HepG2 (cell line): ENCODE measurements around the gene HSPA1B. TPM values are rescaled to one million over a fixed set of nuclear protein-coding genes. Genes with fewer than 3 reads are reported as not detected.

Experiments
- EEA1 ChIP-seq: sonication (generic); formaldehyde crosslinking; IDR thresholded peaks from 2 replicates; pipeline ENCODE4 v1.5.1; 2020; ENCODE audit warnings: mild to moderate bottlenecking, missing genetic modification reagents, borderline replicate concordance
- HMGA1 ChIP-seq: sonication (generic); formaldehyde crosslinking; conservative IDR thresholded peaks from 2 replicates; pipeline ENCODE4 v1.4.0; 2020; ENCODE audit warnings: missing genetic modification reagents
- IRX3 ChIP-seq: sonication (generic); formaldehyde crosslinking; IDR thresholded peaks from 2 replicates; pipeline ENCODE4 v1.8.1; 2023; ENCODE audit warnings: mild to moderate bottlenecking, low read depth, missing genetic modification reagents, borderline replicate concordance
- KLF13 ChIP-seq: sonication (generic); formaldehyde crosslinking; IDR thresholded peaks from 2 replicates; pipeline ENCODE4 v1.4.0; 2020; ENCODE audit warnings: mild to moderate bottlenecking, missing genetic modification reagents
- KLF16 ChIP-seq, 2 experiments: sonication (generic) in 1 of 2; formaldehyde crosslinking in 1 of 2; IDR thresholded peaks; 2 replicates each; pipeline versions ENCODE4 v1.6.1 to v1.8.0; 2016 to 2023; ENCODE audit warnings: missing genetic modification reagents in 2 of 2, missing compliant biosample characterization in 1 of 2
- KLF9 ChIP-seq: IDR thresholded peaks from 2 replicates; pipeline ENCODE4 v1.6.1; 2016; ENCODE audit warnings: low read depth
- LCORL ChIP-seq, 2 experiments: fragments of 450-650 bp in 1 of 2; sonication (generic) in 1 of 2; formaldehyde crosslinking in 1 of 2; IDR thresholded peaks; 2 replicates each; pipeline versions ENCODE4 v1.5.0 to v1.6.1; 2017 to 2020; ENCODE audit warnings: antibody characterized with exemption in 1 of 2, missing genetic modification reagents in 1 of 2
- MNT ChIP-seq: fragments of 450-650 bp; IDR thresholded peaks from 2 replicates; pipeline ENCODE4 v1.6.1; 2016
- NFE2L1 ChIP-seq: sonication (generic); formaldehyde crosslinking; IDR thresholded peaks from 2 replicates; pipeline ENCODE4 v1.4.0; 2020; ENCODE audit warnings: missing genetic modification reagents, mild to moderate bottlenecking, borderline replicate concordance
- ONECUT2 ChIP-seq: sonication (generic); formaldehyde crosslinking; IDR thresholded peaks from 2 replicates; pipeline ENCODE4 v1.4.0; 2020; ENCODE audit warnings: missing genetic modification reagents
- RFXANK ChIP-seq: IDR thresholded peaks from 2 replicates; pipeline ENCODE4 v1.6.1; 2016
- SIN3B ChIP-seq: fragments of 150-350 bp; IDR thresholded peaks from 2 replicates; pipeline ENCODE4 v1.6.1; 2014; ENCODE audit warnings: low read length
- SMAD9 ChIP-seq: sonication (generic); formaldehyde crosslinking; IDR thresholded peaks from 2 replicates; pipeline ENCODE4 v1.5.1; 2020; ENCODE audit warnings: mild to moderate bottlenecking, missing genetic modification reagents
- TARDBP ChIP-seq: sonication (generic); formaldehyde crosslinking; IDR thresholded peaks from 2 replicates; pipeline ENCODE4 v1.8.0; 2022; ENCODE audit warnings: mild to moderate bottlenecking, missing genetic modification reagents
- TOPORS ChIP-seq: sonication (generic); formaldehyde crosslinking; IDR thresholded peaks from 2 replicates; pipeline ENCODE4 v1.8.0; 2023; ENCODE audit warnings: mild to moderate bottlenecking, missing genetic modification reagents
- TP53 ChIP-seq: sonication (generic); formaldehyde crosslinking; conservative IDR thresholded peaks from 2 replicates; pipeline ENCODE4 v1.4.0; 2020; ENCODE audit warnings: missing genetic modification reagents
- ZKSCAN1 ChIP-seq: fragments of 150-350 bp; IDR thresholded peaks from 2 replicates; pipeline ENCODE4 v1.6.1; 2014; ENCODE audit warnings: low read length
- ZNF101 ChIP-seq: sonication (generic); formaldehyde crosslinking; IDR thresholded peaks from 2 replicates; pipeline ENCODE4 v1.4.0; 2020; ENCODE audit warnings: mild to moderate bottlenecking, low read depth, missing genetic modification reagents, borderline replicate concordance
- ZNF20 ChIP-seq: sonication (generic); formaldehyde crosslinking; IDR thresholded peaks from 2 replicates; pipeline ENCODE4 v1.4.0; 2020; ENCODE audit warnings: mild to moderate bottlenecking, moderate library complexity, missing genetic modification reagents
- ZNF292 ChIP-seq: sonication (generic); formaldehyde crosslinking; IDR thresholded peaks from 2 replicates; pipeline ENCODE4 v1.8.1; 2022; ENCODE audit warnings: mild to moderate bottlenecking, low read depth, missing genetic modification reagents, borderline replicate concordance
- ZNF33A ChIP-seq: sonication (generic); formaldehyde crosslinking; IDR thresholded peaks from 2 replicates; pipeline ENCODE4 v1.5.1; 2020; ENCODE audit warnings: missing genetic modification reagents, mild to moderate bottlenecking, moderate library complexity, borderline replicate concordance
- ZNF570 ChIP-seq: sonication (generic); formaldehyde crosslinking; IDR thresholded peaks from 2 replicates; pipeline ENCODE4 v1.4.0; 2020; ENCODE audit warnings: mild to moderate bottlenecking, missing genetic modification reagents, borderline replicate concordance
- ZNF598 ChIP-seq: sonication (generic); formaldehyde crosslinking; IDR thresholded peaks from 2 replicates; pipeline ENCODE4 v1.5.1; 2020; ENCODE audit warnings: mild to moderate bottlenecking, missing genetic modification reagents, borderline replicate concordance
- ZNF7 ChIP-seq: IDR thresholded peaks from 2 replicates; pipeline ENCODE4 v1.6.1; 2016; ENCODE audit warnings: missing biosample characterization, missing genetic modification reagents
- ZNF746 ChIP-seq: sonication (generic); formaldehyde crosslinking; IDR thresholded peaks from 2 replicates; pipeline ENCODE4 v1.8.0; 2022; ENCODE audit warnings: mild to moderate bottlenecking, missing genetic modification reagents
- ZZZ3 ChIP-seq: sonication (generic); formaldehyde crosslinking; IDR thresholded peaks from 2 replicates; pipeline ENCODE4 v1.4.0; 2020; ENCODE audit warnings: missing genetic modification reagents, mild to moderate bottlenecking, borderline replicate concordance
- polyA plus RNA-seq, 8 experiments: library from polyadenylated mRNA; depleted of rRNA in 3 of 8; stranded (reverse) in 7 of 8; unstranded in 1 of 8; fragments of >200 nt; fragmentation: Illumina TruSeq in 4 of 8; extraction: Trizol in 4 of 8; gene quantifications; 2 replicates each; pipeline versions ENCODE4 v1.2.1 to v1.2.3, GENCODE V29; 2011 to 2016; ENCODE audit warnings: low read depth in 4 of 8, missing spikeins in 1 of 8, mixed read lengths in 1 of 8; ENCODE audit not compliant: insufficient read depth in 1 of 8
- total RNA-seq, 5 experiments: library from RNA; depleted of rRNA; stranded (reverse); fragments of >200 nt; fragmentation: Illumina TruSeq; extraction: Trizol; gene quantifications; 2 replicates each; pipeline ENCODE4 v1.2.3, GENCODE V29; 2016; ENCODE audit warnings: low read depth in 1 of 5
- TF ChIP-seq, protein P1 (sequence below): sonication (generic); formaldehyde crosslinking; IDR thresholded peaks from 2 replicates; pipeline ENCODE4; 2020; ENCODE audit warnings: missing genetic modification reagents, mild to moderate bottlenecking, borderline replicate concordance

HSPA1B gene
- total and polyA plus RNA-seq, 2 of the 13 experiments (the other 11 are each of a cell fraction or from before 2014, with no cell fraction given), result 26.0 to 186 TPM

DNA sequence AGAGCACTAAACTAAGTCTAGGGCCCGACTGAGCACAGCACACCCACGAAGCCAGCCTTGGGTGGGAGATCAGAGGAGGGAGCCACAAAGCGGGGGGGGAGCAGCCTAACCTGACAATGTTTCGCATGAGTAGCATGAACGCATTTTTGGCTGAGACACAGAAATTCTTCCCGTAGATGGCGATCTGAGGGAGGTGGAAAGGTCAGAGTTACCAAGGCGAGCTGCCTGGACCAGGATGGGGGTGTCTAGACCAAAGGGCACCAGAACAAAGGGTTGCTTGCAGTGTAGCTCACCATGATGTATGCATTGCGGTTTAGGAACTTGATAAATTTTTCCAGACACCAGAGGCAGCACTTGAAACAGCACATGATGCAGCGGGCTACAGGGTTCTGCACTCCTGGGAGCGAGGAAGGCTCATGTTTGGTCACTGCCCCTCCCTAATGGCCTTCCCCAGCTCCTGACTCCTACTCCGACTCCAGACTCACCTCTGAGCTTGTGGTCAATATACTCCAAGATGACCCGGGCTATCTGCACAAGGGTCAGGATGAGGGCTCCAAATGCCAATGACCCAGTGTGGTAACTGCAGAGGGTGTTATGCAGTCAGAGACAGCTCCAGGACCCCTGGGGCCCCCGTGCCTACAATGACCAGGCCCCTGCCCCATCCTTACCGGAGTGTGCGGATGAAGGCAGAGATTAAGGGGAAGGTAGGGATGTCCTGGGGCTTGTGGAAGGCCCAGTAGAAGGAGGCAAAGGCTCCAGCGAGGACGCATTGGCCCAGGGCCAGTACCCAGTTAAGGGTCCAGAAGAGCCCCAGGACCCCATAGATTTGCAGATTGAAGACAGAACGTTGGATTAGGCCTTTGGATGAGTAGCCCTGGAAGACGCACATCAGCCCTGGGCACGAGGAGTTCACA, 37.9 kb downstream of the HSPA1B start (continued):
- TF ChIP-seq ZNF292 (CRISPR knock-in tag) (peak; percentile 87), HMGA1 (CRISPR knock-in tag) (no peak), TARDBP (peak; percentile 88), KLF13 (CRISPR knock-in tag) (no peak), LCORL (IDR thresholded peaks at IDR 0.05) (peak; percentile 67; the same call in 1 of the 2 replicates), LCORL (CRISPR knock-in tag; IDR thresholded peaks at IDR 0.05) (peak; percentile 99), KLF16 (CRISPR knock-in tag; IDR thresholded peaks at IDR 0.05) (no peak; a peak in 1 of 4 replicates), TP53 (no peak), SMAD9 (CRISPR knock-in tag) (0 out of 2 replicates have a peak, but pooled peaks have one; percentile 31), ZNF101 (CRISPR knock-in tag) (no peak), KLF9 (CRISPR knock-in tag) (no peak), EEA1 (CRISPR knock-in tag) (no peak), ZNF598 (CRISPR knock-in tag) (no peak; the same call in 1 of the 2 replicates), SIN3B (no peak), ZNF7 (no peak), NFE2L1 (0 out of 2 replicates have a peak, but pooled peaks have one; percentile 50), ZZZ3 (CRISPR knock-in tag) (no peak), ONECUT2 (CRISPR knock-in tag) (peak; percentile 70; the same call in 1 of the 2 replicates), ZKSCAN1 (peak; percentile 65), TOPORS (CRISPR knock-in tag) (0 out of 2 replicates have a peak, but pooled peaks have one; percentile 16), RFXANK (no peak), ZNF33A (CRISPR knock-in tag) (no peak), IRX3 (CRISPR knock-in tag) (no peak; the same call in 1 of the 2 replicates), ZNF570 (CRISPR knock-in tag) (0 out of 2 replicates have a peak, but pooled peaks have one; percentile 51), ZNF20 (CRISPR knock-in tag) (no peak), MNT (peak; percentile 32; the same call in 1 of the 2 replicates), ZNF746 (CRISPR knock-in tag) (peak; percentile 63; the same call in 1 of the 2 replicates)
- TF ChIP-seq, protein P1, sequence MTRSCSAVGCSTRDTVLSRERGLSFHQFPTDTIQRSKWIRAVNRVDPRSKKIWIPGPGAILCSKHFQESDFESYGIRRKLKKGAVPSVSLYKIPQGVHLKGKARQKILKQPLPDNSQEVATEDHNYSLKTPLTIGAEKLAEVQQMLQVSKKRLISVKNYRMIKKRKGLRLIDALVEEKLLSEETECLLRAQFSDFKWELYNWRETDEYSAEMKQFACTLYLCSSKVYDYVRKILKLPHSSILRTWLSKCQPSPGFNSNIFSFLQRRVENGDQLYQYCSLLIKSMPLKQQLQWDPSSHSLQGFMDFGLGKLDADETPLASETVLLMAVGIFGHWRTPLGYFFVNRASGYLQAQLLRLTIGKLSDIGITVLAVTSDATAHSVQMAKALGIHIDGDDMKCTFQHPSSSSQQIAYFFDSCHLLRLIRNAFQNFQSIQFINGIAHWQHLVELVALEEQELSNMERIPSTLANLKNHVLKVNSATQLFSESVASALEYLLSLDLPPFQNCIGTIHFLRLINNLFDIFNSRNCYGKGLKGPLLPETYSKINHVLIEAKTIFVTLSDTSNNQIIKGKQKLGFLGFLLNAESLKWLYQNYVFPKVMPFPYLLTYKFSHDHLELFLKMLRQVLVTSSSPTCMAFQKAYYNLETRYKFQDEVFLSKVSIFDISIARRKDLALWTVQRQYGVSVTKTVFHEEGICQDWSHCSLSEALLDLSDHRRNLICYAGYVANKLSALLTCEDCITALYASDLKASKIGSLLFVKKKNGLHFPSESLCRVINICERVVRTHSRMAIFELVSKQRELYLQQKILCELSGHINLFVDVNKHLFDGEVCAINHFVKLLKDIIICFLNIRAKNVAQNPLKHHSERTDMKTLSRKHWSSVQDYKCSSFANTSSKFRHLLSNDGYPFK (CRISPR knock-in tag), result peak; percentile 20; the same call in 1 of the 2 replicates
